Smooth muscle cell (in vitro differentiated cells): ENCODE data around the gene BCAS4. TPM values are rescaled to one million over a fixed set of nuclear protein-coding genes. Genes with fewer than 3 reads are reported as not detected.
A peak's percentile ranks its signal among the peaks of the same experiment; 100 is the strongest.

Source experiments
- DNase-seq: peaks from one replicate; lab custom pipeline; 2025; ENCODE audit not compliant: unreplicated experiment; lab: John Stamatoyannopoulos, UW
- H2AFZ ChIP-seq: fragments of 200-600 bp; sonication (generic); 2 replicates; pipeline ENCODE4 v1.6.0; 2016; ENCODE audit warnings: antibody characterized with exemption, low read depth, mild to moderate bottlenecking
- H3F3A ChIP-seq: fragments of 200-600 bp; sonication (generic); 2 replicates; pipeline ENCODE4 v1.6.0; 2017; ENCODE audit warnings: antibody characterized with exemption, low read depth
- H3K27ac ChIP-seq: fragments of 200-600 bp; sonication (generic); 2 replicates; pipeline ENCODE4 v1.5.1; 2016; ENCODE audit warnings: low read depth, mild to moderate bottlenecking
- H3K27me3 ChIP-seq: fragments of 200-600 bp; sonication (generic); 2 replicates; pipeline ENCODE4 v1.6.1; 2016; ENCODE audit warnings: low read depth, mild to moderate bottlenecking
- H3K36me3 ChIP-seq: fragments of 200-600 bp; sonication (generic); 2 replicates; pipeline ENCODE4 v1.5.1; 2016; ENCODE audit warnings: low read depth
- H3K4me1 ChIP-seq: fragments of 200-600 bp; sonication (generic); 2 replicates; pipeline ENCODE4 v1.5.1; 2016; ENCODE audit warnings: low read depth
- H3K4me2 ChIP-seq: fragments of 200-600 bp; sonication (generic); 2 replicates; pipeline ENCODE4 v1.6.0; 2016; ENCODE audit warnings: mild to moderate bottlenecking
- H3K4me3 ChIP-seq: fragments of 200-600 bp; sonication (generic); 2 replicates; pipeline ENCODE4 v1.5.1; 2016; ENCODE audit warnings: mild to moderate bottlenecking
- H3K79me2 ChIP-seq: fragments of 200-600 bp; sonication (generic); 2 replicates; pipeline ENCODE4 v1.6.0; 2016; ENCODE audit warnings: low read depth, mild to moderate bottlenecking
- H3K9ac ChIP-seq: fragments of 200-600 bp; sonication (generic); 2 replicates; pipeline ENCODE4 v1.6.0; 2016; ENCODE audit warnings: low read depth
- H3K9me3 ChIP-seq: fragments of 200-600 bp; sonication (generic); replicated peaks from 2 replicates; pipeline ENCODE4 v1.5.1; 2016; ENCODE audit warnings: low read depth
- H4K20me1 ChIP-seq: fragments of 200-600 bp; sonication (generic); 2 replicates; pipeline ENCODE4 v1.6.0; 2016; ENCODE audit warnings: low read depth
- CTCF ChIP-seq: fragments of 200-600 bp; sonication (generic); IDR thresholded peaks from 2 replicates; pipeline ENCODE4 v1.5.1; 2017; ENCODE audit warnings: borderline replicate concordance, mild to moderate bottlenecking, antibody characterized with exemption; ENCODE audit not compliant: insufficient read depth, poor library complexity, severe bottlenecking
- WGBS: methylation state at CpG from one replicate; pipeline ENCODE4 v1.1.7; 2016; ENCODE audit warnings: low lambda C conversion rate; 5-methylcytosine and 5-hydroxymethylcytosine counted together
- polyA plus RNA-seq: library from polyadenylated mRNA; unstranded; fragments of >200 nt; fragmentation: Nextera tagmentation; extraction: Ambion mirVana; gene quantifications from 2 replicates; pipeline ENCODE4 v1.2.1, GENCODE V29; 2016
- small RNA-seq: library from RNA; depleted of rRNA; stranded (forward); fragments of <200 nt; gene quantifications from one replicate; pipeline ENCODE3, GENCODE V24; 2014
- total RNA-seq: library from RNA; depleted of rRNA; stranded (reverse); fragments of >200 nt; gene quantifications from 2 replicates; pipeline ENCODE4 v1.2.3, GENCODE V29; 2014

The BCAS4 gene
- total and polyA plus RNA-seq, 2 experiments from 2014 or later: 5.3 to 14.1 TPM

- H3K4me3 ChIP-seq: no peak overlapping the region
- peaks cover 20% of the 10 kb centered on the region for H3F3A ChIP-seq
- H3K36me3 ChIP-seq: no peaks in the 10 kb centered on the region
- 90% methylated on average over 8 of the region's 8 CpGs for WGBS
- H3K9ac ChIP-seq: peak overlapping the region; percentile 33
- peaks cover 100% of the 10 kb centered on the region for H3K79me2 ChIP-seq
- H2AFZ ChIP-seq: no peak overlapping the region
- no peaks in the 10 kb centered on the region for H3K9me3 ChIP-seq
- H4K20me1 ChIP-seq: peaks cover 100% of the 10 kb centered on the region
- H3K4me1 ChIP-seq: peaks cover 22% of the 10 kb centered on the region
- peak overlapping the region; percentile 62 for H3K27ac ChIP-seq
- no peak for TF ChIP-seq CTCF
- no peak overlapping the region for H3K4me2 ChIP-seq
- DNase-seq: no peak
- no peaks in the 10 kb centered on the region for H3K27me3 ChIP-seq
These were observed 127.1 kb downstream of the BCAS4 start for GRCh38 chr20:50921803-50922501.

- TF ChIP-seq CTCF: no peak
- Histone ChIP-seq H2AFZ (no peak overlapping the region), H3K4me3 (no peak overlapping the region), H3K36me3 (no peaks in the 10 kb centered on the region), H3K9me3 (no peaks in the 10 kb centered on the region), H4K20me1 (peaks cover 100% of the 10 kb centered on the region), H3K27ac (peak overlapping the region; percentile 38), H3K27me3 (no peaks in the 10 kb centered on the region), H3F3A (peaks cover 17% of the 10 kb centered on the region), H3K79me2 (peaks cover 100% of the 10 kb centered on the region), H3K4me2 (peak overlapping the region; percentile 3), H3K9ac (no peak overlapping the region), H3K4me1 (peaks cover 39% of the 10 kb centered on the region)
- DNase-seq: no peak
- 80% methylated on average over 2 of the region's 2 CpGs for WGBS
These were observed 129.5 kb downstream of the BCAS4 start for GRCh38 chr20:50924261-50924920.

GRCh38 chr20:50926530-50926929, 131.7 kb downstream of the BCAS4 start:
- H3K27me3 ChIP-seq: no peaks in the 10 kb centered on the region
- H2AFZ ChIP-seq: no peak overlapping the region
- H3K9me3 ChIP-seq: no peaks in the 10 kb centered on the region
- no peak overlapping the region for H3K4me3 ChIP-seq
- H3F3A ChIP-seq: peaks cover 21% of the 10 kb centered on the region
- peaks cover 86% of the 10 kb centered on the region for H4K20me1 ChIP-seq
- H3K27ac ChIP-seq: peak overlapping the region; percentile 27
- H3K36me3 ChIP-seq: no peaks in the 10 kb centered on the region
- DNase-seq: no peak
- no peak for TF ChIP-seq CTCF
- no peak overlapping the region for H3K9ac ChIP-seq
- peak overlapping the region; percentile 91 for H3K4me2 ChIP-seq
- WGBS: 93% methylated on average over 1 of the region's 1 CpG
- H3K79me2 ChIP-seq: peaks cover 90% of the 10 kb centered on the region
- peaks cover 39% of the 10 kb centered on the region for H3K4me1 ChIP-seq

Small RNA genes lying within 50 kb of the gene (small RNA-seq; reads per million reads assigned to genes)
- gene TMSB4XP6: not detected

Other genes starting within 250 kb of the BCAS4 start
- 0.18 and 0.40 TPM in 2 replicates for gene RIPOR3, start 103.5 kb upstream of the BCAS4 start, total RNA-seq
- gene RIPOR3, start 103.5 kb upstream of the BCAS4 start, polyA plus RNA-seq: 1.2 and 4.9 TPM in 2 replicates
- 4.6 and 6.5 TPM in 2 replicates for gene PARD6B, start 63.5 kb upstream of the BCAS4 start, total RNA-seq
- 0.26 and 1.7 TPM in 2 replicates for gene PARD6B, start 63.5 kb upstream of the BCAS4 start, polyA plus RNA-seq
- gene ADNP, start 136.4 kb downstream of the BCAS4 start, total RNA-seq: 54.9 and 57.4 TPM in 2 replicates
- 14.2 and 15.3 TPM in 2 replicates for gene ADNP, start 136.4 kb downstream of the BCAS4 start, polyA plus RNA-seq
- gene DPM1, start 163.5 kb downstream of the BCAS4 start, total RNA-seq: 141 and 148 TPM in 2 replicates
- 89.1 and 104 TPM in 2 replicates for gene DPM1, start 163.5 kb downstream of the BCAS4 start, polyA plus RNA-seq
- 3.7 and 5.2 TPM in 2 replicates for gene MOCS3, start 163.8 kb downstream of the BCAS4 start, total RNA-seq
- gene MOCS3, start 163.8 kb downstream of the BCAS4 start, polyA plus RNA-seq: 3.2 and 3.7 TPM in 2 replicates
- 37.4 and 51.2 TPM in 2 replicates for gene KCNG1, start 228.0 kb downstream of the BCAS4 start, total RNA-seq
- gene KCNG1, start 228.0 kb downstream of the BCAS4 start, polyA plus RNA-seq: 52.0 and 54.1 TPM in 2 replicates